DND-41 (cell line): ENCODE measurements around the gene CLIC1.

Source experiments
- ATAC-seq: fragments of 200-7000 bp; cut with Tn5 transposase; 3 replicates; pipeline ENCODE4 v1.9.1; 2021; ENCODE audit warnings: low read depth; ENCODE audit not compliant: insufficient read depth
- DNase-seq: peaks from one replicate; pipeline ENCODE4 v3.0.0-alpha.2; 2020
- H2AFZ ChIP-seq: 2 replicates; pipeline ENCODE4 v1.6.0; 2012; ENCODE audit warnings: low read depth, low read length
- H3K27ac ChIP-seq: 2 replicates; pipeline ENCODE4 v1.5.1; 2012; ENCODE audit warnings: low read length, inconsistent platforms
- H3K27me3 ChIP-seq: fragments of 200-600 bp; sonication (generic); 2 replicates; pipeline ENCODE4 v1.6.0; 2012; ENCODE audit warnings: low read length, mild to moderate bottlenecking, inconsistent platforms; ENCODE audit not compliant: insufficient read depth, poor library complexity
- H3K36me3 ChIP-seq: 2 replicates; pipeline ENCODE4 v1.5.1; 2012; ENCODE audit warnings: low read length, inconsistent platforms; ENCODE audit not compliant: insufficient read depth
- H3K4me1 ChIP-seq: 2 replicates; pipeline ENCODE4 v1.5.1; 2012; ENCODE audit warnings: mild to moderate bottlenecking, low read length; ENCODE audit not compliant: insufficient read depth
- H3K4me2 ChIP-seq: 2 replicates; pipeline ENCODE4 v1.6.0; 2012; ENCODE audit warnings: mild to moderate bottlenecking, moderate library complexity, low read length, inconsistent platforms; ENCODE audit not compliant: insufficient read depth
- H3K4me3 ChIP-seq, 2 experiments: fragments of 200-600 bp in 1 of 2; shearing (Covaris generic) in 1 of 2; 2 replicates each; pipeline ENCODE4 v1.5.1; 2012 to 2016; ENCODE audit warnings: inconsistent platforms in 2 of 2, low read length in 2 of 2, mild to moderate bottlenecking in 2 of 2, low read depth in 1 of 2, moderate library complexity in 1 of 2
- H3K79me2 ChIP-seq: 2 replicates; pipeline ENCODE4 v1.6.0; 2012; ENCODE audit warnings: low read length, inconsistent platforms; ENCODE audit not compliant: insufficient read depth
- H3K9ac ChIP-seq: 2 replicates; pipeline ENCODE4 v1.6.0; 2012; ENCODE audit warnings: low read depth, mild to moderate bottlenecking, inconsistent platforms, low read length, moderate library complexity
- H3K9me3 ChIP-seq: 2 replicates; pipeline ENCODE4 v1.5.1; 2012; ENCODE audit warnings: low read length, moderate library complexity, mild to moderate bottlenecking, inconsistent platforms; ENCODE audit not compliant: insufficient read depth, severe bottlenecking
- H4K20me1 ChIP-seq: 2 replicates; pipeline ENCODE4 v1.6.0; 2012; ENCODE audit warnings: low read length; ENCODE audit not compliant: insufficient read depth
- CTCF ChIP-seq: IDR thresholded peaks from 2 replicates; pipeline ENCODE4 v1.5.1; 2012; ENCODE audit warnings: borderline replicate concordance, low read length, moderate library complexity, mild to moderate bottlenecking; ENCODE audit not compliant: poor library complexity, severe bottlenecking; ENCODE audit errors: extremely low read depth
- EZH2 ChIP-seq: IDR thresholded peaks from 3 replicates; pipeline ENCODE4 v1.6.1; 2012; ENCODE audit warnings: borderline replicate concordance, low read depth, mild to moderate bottlenecking, moderate library complexity, low read length, inconsistent platforms; ENCODE audit not compliant: severe bottlenecking

The CLIC1 gene

GRCh38 chr6:31758281-31758680 lies 22.0 kb upstream of the CLIC1 start:
- ATAC-seq (no peak), DNase-seq (no peak)
- no peak overlapping the region for H2AFZ ChIP-seq
- H3K79me2 ChIP-seq, result no peaks in the 10 kb centered on the region
- H3K4me2 ChIP-seq, result no peak overlapping the region
- H3K9me3 ChIP-seq, result no peaks in the 10 kb centered on the region
- H3K36me3 ChIP-seq, result peaks cover 65% of the 10 kb centered on the region
- TF ChIP-seq CTCF, result no peak
- TF ChIP-seq EZH2, result no peak
- H3K4me1 ChIP-seq, result no peaks in the 10 kb centered on the region
- H3K4me3 ChIP-seq, result no peak overlapping the region
- peaks cover under 1% of the 10 kb centered on the region; the same call in 1 of the 2 replicates for H4K20me1 ChIP-seq
- no peak overlapping the region; the same call in 1 of the 2 replicates for H3K27ac ChIP-seq
- no peaks in the 10 kb centered on the region for H3K27me3 ChIP-seq
- H3K9ac ChIP-seq, result no peak overlapping the region

- DNase-seq, result no peak
- Histone ChIP-seq H3K36me3 (peaks cover 30% of the 10 kb centered on the region), H3K27ac (no peak overlapping the region), H3K9me3 (no peaks in the 10 kb centered on the region), H2AFZ (no peak overlapping the region), H3K27me3 (no peaks in the 10 kb centered on the region), H3K9ac (no peak overlapping the region), H4K20me1 (no peaks in the 10 kb centered on the region), H3K4me2 (no peak overlapping the region), H3K4me1 (no peaks in the 10 kb centered on the region), H3K79me2 (no peaks in the 10 kb centered on the region), H3K4me3 (no peak overlapping the region)
- ATAC-seq, result no peak; the same call in 2 of the 3 replicates
- no peak for TF ChIP-seq CTCF
- no peak for TF ChIP-seq EZH2
Observed at GRCh38 chr6:31752739-31753319, 16.5 kb upstream of the CLIC1 start.

GRCh38 chr6:31750411-31751022 lies 14.2 kb upstream of the CLIC1 start:
- ATAC-seq (no peak), DNase-seq (no peak)
- Histone ChIP-seq H3K36me3 (peaks cover 38% of the 10 kb centered on the region), H3K4me3 (no peak overlapping the region), H3K9ac (no peak overlapping the region), H3K9me3 (no peaks in the 10 kb centered on the region), H3K4me1 (no peaks in the 10 kb centered on the region), H3K79me2 (no peaks in the 10 kb centered on the region), H3K27ac (no peak overlapping the region), H4K20me1 (peaks cover 6% of the 10 kb centered on the region; the same call in 1 of the 2 replicates), H3K27me3 (no peaks in the 10 kb centered on the region), H2AFZ (no peak overlapping the region), H3K4me2 (no peak overlapping the region)
- no peak for TF ChIP-seq EZH2
- TF ChIP-seq CTCF, result no peak
